ENCODE data around the gene UBA1.

DNA sequence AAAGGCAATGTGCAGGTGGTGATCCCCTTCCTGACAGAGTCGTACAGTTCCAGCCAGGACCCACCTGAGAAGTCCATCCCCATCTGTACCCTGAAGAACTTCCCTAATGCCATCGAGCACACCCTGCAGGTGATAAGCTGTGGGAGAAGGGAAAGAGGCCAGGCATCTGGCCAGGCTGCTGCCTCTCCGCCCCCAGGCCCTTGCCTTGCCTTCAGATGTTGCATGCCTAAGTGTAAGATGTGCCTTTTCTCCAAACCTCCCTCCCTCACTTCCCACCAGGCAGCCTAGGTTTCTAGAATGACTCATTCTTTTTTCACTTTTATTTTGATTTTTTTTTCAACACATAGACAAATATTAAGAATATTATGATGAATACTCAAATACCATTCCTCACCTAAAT, 12.7 kb downstream of the UBA1 start:
- TF ChIP-seq CTCF (IDR thresholded peaks at IDR 0.05 in 2 of 3, conservative IDR thresholded peaks at IDR 0.05 in 1 of 3; ENCODE audit: borderline replicate concordance in 1 of 3, insufficient read depth in 1 of 3, low read depth in 2 of 3, low read length in 2 of 3) (no peak), YY1 (IDR thresholded peaks at IDR 0.05; ENCODE audit: extremely low read depth, insufficient replicate concordance, low read depth, low read length) (no peak), SP1 (IDR thresholded peaks at IDR 0.05; ENCODE audit: low read depth) (no peak), POLR2A (IDR thresholded peaks at IDR 0.05; ENCODE audit: borderline replicate concordance, extremely low read depth, insufficient read depth, insufficient read length) (no peak), POLR2AphosphoS5 (IDR thresholded peaks at IDR 0.05; ENCODE audit: low read depth, low read length) (no peak), RAD21 (IDR thresholded peaks at IDR 0.05; ENCODE audit: low read depth) (no peak), EGR1 (IDR thresholded peaks at IDR 0.05; ENCODE audit: low read depth) (no peak)
- TF ChIP-seq, protein P1, sequence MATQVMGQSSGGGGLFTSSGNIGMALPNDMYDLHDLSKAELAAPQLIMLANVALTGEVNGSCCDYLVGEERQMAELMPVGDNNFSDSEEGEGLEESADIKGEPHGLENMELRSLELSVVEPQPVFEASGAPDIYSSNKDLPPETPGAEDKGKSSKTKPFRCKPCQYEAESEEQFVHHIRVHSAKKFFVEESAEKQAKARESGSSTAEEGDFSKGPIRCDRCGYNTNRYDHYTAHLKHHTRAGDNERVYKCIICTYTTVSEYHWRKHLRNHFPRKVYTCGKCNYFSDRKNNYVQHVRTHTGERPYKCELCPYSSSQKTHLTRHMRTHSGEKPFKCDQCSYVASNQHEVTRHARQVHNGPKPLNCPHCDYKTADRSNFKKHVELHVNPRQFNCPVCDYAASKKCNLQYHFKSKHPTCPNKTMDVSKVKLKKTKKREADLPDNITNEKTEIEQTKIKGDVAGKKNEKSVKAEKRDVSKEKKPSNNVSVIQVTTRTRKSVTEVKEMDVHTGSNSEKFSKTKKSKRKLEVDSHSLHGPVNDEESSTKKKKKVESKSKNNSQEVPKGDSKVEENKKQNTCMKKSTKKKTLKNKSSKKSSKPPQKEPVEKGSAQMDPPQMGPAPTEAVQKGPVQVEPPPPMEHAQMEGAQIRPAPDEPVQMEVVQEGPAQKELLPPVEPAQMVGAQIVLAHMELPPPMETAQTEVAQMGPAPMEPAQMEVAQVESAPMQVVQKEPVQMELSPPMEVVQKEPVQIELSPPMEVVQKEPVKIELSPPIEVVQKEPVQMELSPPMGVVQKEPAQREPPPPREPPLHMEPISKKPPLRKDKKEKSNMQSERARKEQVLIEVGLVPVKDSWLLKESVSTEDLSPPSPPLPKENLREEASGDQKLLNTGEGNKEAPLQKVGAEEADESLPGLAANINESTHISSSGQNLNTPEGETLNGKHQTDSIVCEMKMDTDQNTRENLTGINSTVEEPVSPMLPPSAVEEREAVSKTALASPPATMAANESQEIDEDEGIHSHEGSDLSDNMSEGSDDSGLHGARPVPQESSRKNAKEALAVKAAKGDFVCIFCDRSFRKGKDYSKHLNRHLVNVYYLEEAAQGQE (IDR thresholded peaks at IDR 0.05; ENCODE audit: low read depth) = no peak
